Renal cortical epithelial cell (primary cell): ENCODE results near the gene CD74. TPM values are rescaled to one million over a fixed set of nuclear protein-coding genes. Genes with fewer than 3 reads are reported as not detected.

ENCODE experiments used
- DNase-seq: peaks from one replicate; pipeline ENCODE4 v3.0.0-alpha.2; 2011; ENCODE audit warnings: low read depth
- total RNA-seq: library from RNA; depleted of rRNA; stranded (reverse); fragments of >200 nt; gene quantifications from 2 replicates; pipeline ENCODE4 v1.2.3, GENCODE V29; 2014

Gene CD74
- total RNA-seq, 1 donor from 2014 or later = 42.5 TPM

DNA sequence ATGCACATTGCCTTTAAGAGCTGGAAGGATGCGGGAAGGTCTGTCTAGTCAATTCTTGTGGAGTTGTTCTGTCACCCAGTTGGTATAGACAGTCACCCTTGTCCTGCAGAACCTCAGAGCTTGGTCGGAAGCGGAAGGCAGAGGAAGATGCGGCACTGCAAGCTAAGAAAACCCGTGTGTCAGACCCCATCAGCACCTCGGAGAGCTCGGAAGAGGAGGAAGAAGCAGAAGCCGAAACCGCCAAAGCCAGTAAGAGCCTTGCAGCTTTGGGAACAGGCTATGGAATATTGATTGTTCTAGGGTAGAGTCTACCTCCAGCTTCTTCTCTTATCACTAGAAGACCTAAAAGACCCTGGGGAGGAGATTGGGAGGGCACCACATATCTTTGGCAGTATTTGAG is 48.7 kb downstream of the CD74 start:
- no peak for DNase-seq

DNA sequence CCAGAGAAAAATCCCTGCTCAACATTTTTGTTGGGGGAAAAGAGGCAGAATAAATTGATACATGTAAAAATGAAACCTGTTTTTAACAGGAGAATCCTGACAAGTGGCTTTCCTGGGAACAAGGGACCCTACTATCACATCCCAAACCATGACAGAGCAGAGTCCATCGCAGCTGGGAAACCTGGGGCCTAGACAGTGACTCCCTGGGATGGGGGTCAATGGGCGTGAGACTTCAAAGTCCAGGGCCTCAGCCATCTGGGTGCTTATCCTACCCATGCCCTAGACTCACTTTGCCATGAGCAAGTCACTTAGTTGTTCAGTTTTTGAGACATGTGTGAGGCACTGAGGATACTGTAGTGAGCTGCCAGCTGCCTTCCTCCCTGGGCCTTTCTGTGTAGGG is 49.5 kb downstream of the CD74 start:
- no peak for DNase-seq

DNA sequence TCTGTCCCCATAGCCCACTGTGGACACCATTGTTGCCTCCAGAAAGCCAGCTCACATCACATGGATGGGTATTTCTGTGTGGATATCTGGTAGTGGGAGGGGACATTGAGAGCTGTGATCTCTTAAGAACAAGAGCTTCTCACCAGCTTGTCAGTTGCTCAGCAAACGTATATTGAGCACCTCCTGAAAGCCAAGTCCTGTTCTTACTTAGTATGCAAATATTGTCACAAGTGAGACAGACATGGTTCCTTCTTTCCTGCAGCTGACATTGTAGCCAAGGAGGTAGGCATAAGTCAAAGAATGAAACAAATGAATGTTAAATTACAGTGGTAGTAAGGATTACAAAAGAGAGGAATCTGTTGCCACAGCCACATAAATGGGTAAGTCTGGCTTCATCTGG is 51.4 kb downstream of the CD74 start:
- DNase-seq = no peak

DNA sequence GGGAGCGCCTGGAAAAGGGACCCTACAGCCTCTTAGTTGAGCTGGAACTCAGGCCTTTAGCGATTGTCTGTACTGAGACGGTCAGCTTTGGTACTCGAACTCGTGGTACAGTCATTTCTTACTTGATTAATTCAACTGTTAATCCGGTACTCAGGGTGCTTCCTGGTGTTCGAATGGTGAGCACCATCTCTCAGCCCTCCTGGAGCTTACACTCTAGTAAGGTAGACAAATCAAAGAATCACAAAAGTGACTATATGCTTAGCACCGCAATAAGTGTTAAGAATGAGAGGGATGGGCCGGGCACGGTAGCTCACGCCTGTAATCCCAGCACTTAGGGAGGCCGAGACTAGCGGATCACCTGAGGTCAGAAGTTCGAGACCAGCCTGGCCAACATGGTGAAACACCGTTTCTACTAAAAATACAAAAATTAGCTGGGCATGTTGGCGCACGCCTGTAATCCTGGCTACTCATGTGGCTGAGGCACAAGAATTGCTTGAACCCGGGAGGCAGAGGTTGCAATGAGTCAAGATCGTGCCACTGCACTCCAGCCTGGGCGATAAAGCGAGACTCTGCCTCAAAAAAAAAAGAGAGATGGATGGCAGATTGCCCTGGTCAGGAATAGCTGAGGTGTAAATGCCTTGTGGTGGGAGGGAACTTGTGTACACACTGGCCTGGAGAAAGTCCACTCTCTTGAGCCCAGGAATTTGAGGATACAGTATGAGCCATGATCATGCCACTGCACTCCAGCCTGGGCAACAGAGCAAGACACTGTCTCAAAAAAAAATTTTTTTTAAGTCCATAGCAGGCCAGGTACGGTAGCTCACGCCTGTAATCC is 54.2 kb downstream of the CD74 start:
- DNase-seq = peak; percentile 81

DNA sequence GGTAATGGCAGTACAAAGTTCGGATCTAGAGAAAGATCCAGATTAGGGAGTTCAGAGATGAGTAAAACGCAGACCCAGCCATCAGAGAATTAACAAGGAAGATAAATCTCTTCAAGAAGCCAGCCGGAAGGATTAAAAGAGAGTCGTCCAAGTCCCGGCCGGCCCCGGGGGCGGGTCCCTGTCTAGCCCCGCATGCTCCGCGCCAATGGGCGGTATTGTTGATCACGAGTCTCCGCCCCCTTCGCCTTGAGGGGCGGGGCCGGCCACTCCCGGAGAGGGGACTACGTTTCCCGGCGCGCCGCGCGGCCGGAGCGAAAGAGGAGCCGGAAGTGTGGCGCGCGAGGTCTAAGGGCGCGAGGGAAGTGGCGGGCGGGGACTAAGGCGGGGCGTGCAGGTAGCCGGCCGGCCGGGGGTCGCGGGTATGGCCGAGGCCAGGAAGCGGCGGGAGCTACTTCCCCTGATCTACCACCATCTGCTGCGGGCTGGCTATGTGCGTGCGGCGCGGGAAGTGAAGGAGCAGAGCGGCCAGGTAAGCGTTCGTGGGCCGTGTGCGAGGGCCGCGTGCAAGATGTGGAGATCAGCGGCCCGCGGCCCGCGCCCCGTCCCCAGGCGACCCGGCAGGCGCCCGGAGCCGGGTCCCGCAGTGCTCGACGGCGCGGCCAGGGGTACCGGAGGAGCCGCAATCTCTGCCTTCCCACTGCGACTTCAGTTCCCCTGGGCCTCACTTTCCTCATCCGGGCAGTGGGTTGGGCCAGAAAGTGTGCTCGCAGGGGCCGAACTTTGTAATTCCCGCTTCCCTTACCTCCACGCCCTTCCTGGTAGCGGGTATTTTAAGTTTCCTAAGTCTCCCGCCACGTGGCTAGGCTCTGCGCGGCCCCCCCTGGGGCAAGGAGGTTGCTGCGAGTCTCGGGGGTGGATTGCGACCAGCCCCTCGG is 55.1 kb downstream of the CD74 start, which contains the start of gene TCOF1:
TSS of gene TCOF1 (plus strand) at position 372 of the 935 bp plus-strand sequence. CDS start at position 422, 50 bp downstream.
- DNase-seq = peak; percentile 80

DNA sequence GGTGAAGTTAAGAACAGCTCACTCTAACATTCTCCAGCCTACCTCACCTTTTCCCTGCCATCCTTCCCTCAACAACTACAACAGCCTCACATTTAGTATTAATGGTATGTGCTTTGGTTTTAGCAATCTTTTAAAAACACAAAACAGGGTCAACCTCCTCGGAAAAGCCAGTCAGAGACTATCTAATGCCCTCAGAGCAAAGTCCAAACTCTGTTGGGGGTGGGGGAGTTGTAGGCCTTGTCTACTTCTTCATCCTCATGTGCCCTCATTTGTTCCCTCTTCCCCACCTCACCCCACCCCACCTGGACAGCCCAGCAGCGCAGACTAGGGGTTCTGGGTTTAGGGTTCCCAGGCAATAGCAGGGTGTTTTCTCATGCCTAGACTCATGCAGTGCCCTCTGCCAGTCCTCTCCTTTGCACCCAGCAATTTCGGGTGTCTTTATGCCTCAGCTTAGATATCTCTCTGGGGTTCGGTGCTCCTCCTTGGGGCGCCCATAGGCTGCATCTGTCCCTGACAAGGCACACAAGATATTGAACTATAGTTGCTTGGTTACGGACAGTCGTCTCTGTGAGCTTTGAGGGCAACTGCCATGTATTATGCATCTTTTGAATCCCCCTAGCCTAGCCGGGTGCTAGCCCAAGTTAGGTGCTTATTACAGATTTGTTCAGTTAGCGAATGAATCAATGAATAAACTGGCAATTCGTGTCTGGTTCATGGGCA is 56.0 kb downstream of the CD74 start:
- DNase-seq = no peak

DNA sequence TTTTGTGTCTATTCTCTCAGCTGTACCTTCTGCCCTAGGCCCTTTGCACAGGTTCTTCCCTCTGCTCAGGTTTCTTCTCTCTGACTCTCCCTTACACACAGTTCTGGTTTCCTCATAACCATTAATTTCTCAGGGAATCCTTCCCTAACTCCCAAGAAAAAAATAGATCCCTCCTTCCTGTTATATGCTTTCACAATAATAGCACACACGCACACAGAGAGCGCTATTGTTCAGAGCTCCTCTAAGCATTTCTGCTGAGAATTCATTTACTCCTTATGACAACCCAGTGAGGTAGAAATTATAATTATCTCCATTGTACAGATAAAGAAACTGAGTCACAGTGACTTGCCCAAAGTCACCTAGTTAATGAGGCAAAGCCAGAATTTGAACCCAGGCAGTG is 56.9 kb downstream of the CD74 start:
- no peak for DNase-seq

DNA sequence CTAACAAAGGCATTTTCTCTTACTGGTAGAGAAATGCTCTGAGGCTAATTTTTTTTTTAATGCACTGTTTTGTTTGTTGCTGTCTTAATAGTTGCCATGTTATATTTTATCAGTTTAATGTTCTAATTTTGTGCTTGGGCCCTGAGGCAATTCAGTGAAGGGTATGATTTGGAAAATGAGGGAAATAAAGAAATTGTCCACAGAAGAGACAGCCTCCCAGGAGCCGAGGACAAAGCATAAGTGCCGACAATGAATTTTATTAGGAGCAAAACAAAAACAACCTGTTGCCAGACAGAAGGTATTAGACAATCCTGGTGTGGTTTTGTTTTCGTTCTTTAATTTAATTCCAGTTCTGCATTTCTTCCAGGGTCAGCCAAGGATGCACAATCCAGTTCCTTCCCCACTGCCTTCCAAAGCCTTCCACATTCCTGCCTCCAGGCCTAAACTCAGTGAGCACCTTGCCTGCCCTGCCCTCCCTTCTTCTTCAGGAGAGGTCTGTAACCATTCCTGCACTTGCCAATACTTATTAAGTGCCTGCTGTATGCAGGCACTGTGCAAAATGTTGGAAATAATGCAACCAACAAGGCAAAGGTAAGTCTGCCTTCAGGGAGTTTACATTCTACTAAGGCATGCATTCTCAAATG is 59.6 kb downstream of the CD74 start:
- DNase-seq = peak; percentile 7

DNA sequence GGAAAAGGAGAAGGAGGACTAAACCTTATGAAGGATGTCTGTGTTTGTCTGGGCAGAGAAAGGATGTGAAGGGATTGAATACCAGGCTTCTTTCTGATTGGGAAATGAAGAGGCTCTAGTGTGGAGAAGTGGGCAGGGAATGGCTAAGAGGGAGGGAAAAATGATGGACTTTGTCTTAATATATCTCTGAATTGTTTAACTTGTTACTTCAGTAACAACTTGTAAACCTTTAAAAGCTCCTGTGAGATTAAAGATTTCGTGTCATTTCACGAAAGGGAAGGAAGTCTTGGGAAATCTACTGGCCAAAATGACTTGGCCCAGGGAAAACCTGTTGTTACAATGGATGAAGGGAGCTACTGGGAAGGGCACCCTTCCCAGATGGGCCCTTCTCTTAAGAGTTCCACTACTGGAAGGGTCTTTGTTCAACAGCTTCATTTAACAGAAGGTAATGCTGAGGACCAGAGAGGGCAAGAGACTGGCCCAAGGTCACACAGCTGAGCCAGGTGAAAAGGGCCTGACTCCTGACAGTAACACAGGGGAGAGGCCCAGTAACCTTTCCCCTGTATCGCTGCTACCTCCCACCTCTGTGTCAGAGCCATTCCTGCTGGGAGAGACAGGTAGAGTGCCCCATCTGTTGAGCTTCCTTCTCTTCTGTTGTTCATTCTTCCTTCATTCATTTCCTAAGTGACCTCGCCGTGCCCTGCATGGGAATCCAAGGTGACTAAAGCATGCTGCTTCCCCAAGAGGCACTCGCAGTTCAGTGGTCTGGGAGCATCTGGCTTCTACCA is 60.3 kb downstream of the CD74 start:
- peak; percentile 50 for DNase-seq

Other genes with a start within 250 kb of the CD74 start
- gene CDX1, start 246.1 kb downstream of the CD74 start, total RNA-seq = not detected in 2 replicates
- not detected in 2 replicates for gene SLC6A7, start 222.8 kb downstream of the CD74 start, total RNA-seq
- gene CAMK2A, start 123.1 kb downstream of the CD74 start, total RNA-seq = 0.15 TPM in 1 of 2 replicates, not detected in the other
- 7.3 and 11.7 TPM in 2 replicates for gene ARSI, start 110.0 kb downstream of the CD74 start, total RNA-seq
- 11.6 and 22.0 TPM in 2 replicates for gene TCOF1, start 55.2 kb downstream of the CD74 start, total RNA-seq
- 1,285 and 3,835 TPM in 2 replicates for gene RPS14, start 36.8 kb upstream of the CD74 start, total RNA-seq
- 86.0 and 225 TPM in 2 replicates for gene NDST1, start 95.2 kb upstream of the CD74 start, total RNA-seq
- gene SYNPO, start 227.8 kb upstream of the CD74 start, total RNA-seq = 3.3 and 23.1 TPM in 2 replicates
- 0.45 and 0.87 TPM in 2 replicates for gene MYOZ3, start 248.3 kb upstream of the CD74 start, total RNA-seq